ENCODE data around the gene ACOT11.

GRCh38 chr1:54577612-54578011 is 29.6 kb downstream of the ACOT11 start:
- TF ChIP-seq CTCF (IDR thresholded peaks at IDR 0.05; ENCODE audit: insufficient read depth, low read length) (no peak), REST (IDR thresholded peaks at IDR 0.05; ENCODE audit: insufficient replicate concordance, low read depth) (no peak), POLR2AphosphoS5 (IDR thresholded peaks at IDR 0.05; ENCODE audit: low read depth) (no peak), SPI1 (IDR thresholded peaks at IDR 0.05; ENCODE audit: borderline replicate concordance, low read depth) (no peak), GABPA (IDR thresholded peaks at IDR 0.05; ENCODE audit: low read depth) (no peak)

Data from HL-60 (cell line).